Activated CD8-positive, alpha-beta memory T cell treated with anti-CD3 and anti-CD28 coated beads, Interleukin-2, amount 50 U/mL, for 1 hour (primary cell): ENCODE measurements around the gene TIMELESS.
A peak's percentile ranks its signal among the peaks of the same experiment; 100 is the strongest.
"Not testable (repeated sequence)": the region's sequence is repeated elsewhere in the genome, so short reads cannot be mapped to it uniquely, and the experiment has no call there.

Experiments used
- DNase-seq: peaks from one replicate; pipeline ENCODE4 v3.0.0-alpha.2; 2020; ENCODE audit errors: extremely low read depth

The TIMELESS gene

GRCh38 chr12:56469007-56469930, 20.0 kb upstream of the TIMELESS start:
- DNase-seq = no peak

GRCh38 chr12:56468216-56469006, 19.2 kb upstream of the TIMELESS start, which contains the start of gene SPRYD4:
Gene SPRYD4 (plus strand): TSS chr12:56468578. CDS start chr12:56468592, 14 bp downstream.
- DNase-seq = peak; percentile 85

- DNase-seq = no peak
These were observed 13.3 kb upstream of the TIMELESS start for GRCh38 chr12:56462565-56462964.

GRCh38 chr12:56461235-56462159, 12.3 kb upstream of the TIMELESS start:
- DNase-seq = no peak

- DNase-seq = no peak
These were observed 8.6 kb upstream of the TIMELESS start for GRCh38 chr12:56457817-56458216.

GRCh38 chr12:56454557-56454956, 5.3 kb upstream of the TIMELESS start, which contains the start of gene MIP:
Gene MIP (minus strand): TSS chr12:56454657. CDS start chr12:56454613, 44 bp downstream.
- DNase-seq = no peak

GRCh38 chr12:56451147-56451546, 1.9 kb upstream of the TIMELESS start:
- DNase-seq = no peak

GRCh38 chr12:56450241-56450640, 1.0 kb upstream of the TIMELESS start:
- DNase-seq = no peak

GRCh38 chr12:56449622-56449984, 377 bp upstream of the TIMELESS start:
- DNase-seq = no peak

GRCh38 chr12:56443208-56443607, 6.0 kb downstream of the TIMELESS start:
- DNase-seq = not testable (repeated sequence)

- DNase-seq = no peak
These were observed 11.6 kb downstream of the TIMELESS start for GRCh38 chr12:56437430-56438176.

- DNase-seq = no peak
These were observed 14.4 kb downstream of the TIMELESS start for GRCh38 chr12:56434828-56435227.

- no peak for DNase-seq
These were observed 17.4 kb downstream of the TIMELESS start for GRCh38 chr12:56431850-56432249.

GRCh38 chr12:56431288-56431687, 17.9 kb downstream of the TIMELESS start:
- no peak for DNase-seq

- no peak for DNase-seq
These were observed 23.2 kb downstream of the TIMELESS start for GRCh38 chr12:56425940-56426438.

GRCh38 chr12:56425193-56425592, 24.0 kb downstream of the TIMELESS start:
- no peak for DNase-seq

GRCh38 chr12:56420411-56420810, 28.8 kb downstream of the TIMELESS start:
- DNase-seq = no peak

- no peak for DNase-seq
These were observed 31.5 kb downstream of the TIMELESS start for GRCh38 chr12:56417739-56418138.

GRCh38 chr12:56414401-56414800, 34.8 kb downstream of the TIMELESS start:
- DNase-seq = no peak

GRCh38 chr12:56413392-56413791, 35.8 kb downstream of the TIMELESS start:
- DNase-seq = no peak
